Activated gamma-delta T cell treated with anti-CD3 and anti-CD28 coated beads, Interleukin-2, amount 50 U/mL, for 16 hours (primary cell): Measurements from ENCODE around the gene MEF2C.

Experiments
- DNase-seq: peaks from one replicate; pipeline ENCODE4 v3.0.0-alpha.2; 2020; ENCODE audit warnings: low read depth

Gene MEF2C

GRCh38 chr5:88687373-88687911, 195.5 kb downstream of the MEF2C start:
- DNase-seq: no peak

GRCh38 chr5:88686726-88687125, 196.3 kb downstream of the MEF2C start:
- no peak for DNase-seq

GRCh38 chr5:88685591-88686541, 197.1 kb downstream of the MEF2C start:
- no peak for DNase-seq

GRCh38 chr5:88683506-88684135, 199.4 kb downstream of the MEF2C start:
- no peak for DNase-seq

GRCh38 chr5:88682881-88683361, 200.1 kb downstream of the MEF2C start:
- DNase-seq: no peak

GRCh38 chr5:88682131-88682530, 200.9 kb downstream of the MEF2C start:
- no peak for DNase-seq

GRCh38 chr5:88681211-88681803, 201.7 kb downstream of the MEF2C start:
- no peak for DNase-seq

GRCh38 chr5:88680253-88681132, 202.5 kb downstream of the MEF2C start:
- DNase-seq: peak; percentile 68

- DNase-seq: no peak
These were observed 203.3 kb downstream of the MEF2C start for GRCh38 chr5:88679638-88680037.

GRCh38 chr5:88678770-88679381, 204.1 kb downstream of the MEF2C start:
- DNase-seq: no peak

GRCh38 chr5:88677943-88678769, 204.8 kb downstream of the MEF2C start:
- no peak for DNase-seq

GRCh38 chr5:88677376-88677895, 205.5 kb downstream of the MEF2C start:
- DNase-seq: no peak

- DNase-seq: no peak
These were observed 206.2 kb downstream of the MEF2C start for GRCh38 chr5:88676637-88677375.

- no peak for DNase-seq
These were observed 207.0 kb downstream of the MEF2C start for GRCh38 chr5:88675708-88676636.

GRCh38 chr5:88675168-88675707, 207.7 kb downstream of the MEF2C start:
- no peak for DNase-seq

- no peak for DNase-seq
These were observed 208.4 kb downstream of the MEF2C start for GRCh38 chr5:88674356-88675167.
